ENCODE measurements around the gene PTAR1. TPM values are rescaled to one million over a fixed set of nuclear protein-coding genes. Genes with fewer than 3 reads are reported as not detected.

PTAR1 gene
- total and polyA plus RNA-seq, 10 of the 15 experiments (the other 5 are each of a cell fraction or from before 2014, with no cell fraction given): 4.9 to 27.6 (median 14.2) TPM

GRCh38 chr9:69805962-69806515 is 46.2 kb upstream of the PTAR1 start (continued):
- TF ChIP-seq SKIL (IDR thresholded peaks at IDR 0.05; ENCODE audit: low read depth, poor library complexity, severe bottlenecking): no peak
- TF ChIP-seq MYC (IDR thresholded peaks at IDR 0.05; ENCODE audit: insufficient read depth, insufficient read length, insufficient replicate concordance, low read length, severe bottlenecking): no peak
- no peak for TF ChIP-seq BACH1 (IDR thresholded peaks at IDR 0.05; ENCODE audit: borderline replicate concordance)
- no peak for TF ChIP-seq PAX8 (IDR thresholded peaks at IDR 0.05)
- no peak for TF ChIP-seq EP300 (IDR thresholded peaks at IDR 0.05; ENCODE audit: borderline replicate concordance in 1 of 2, control insufficient read depth in 1 of 2, low read depth in 2 of 2, low read length in 2 of 2)
- TF ChIP-seq ZNF24 (IDR thresholded peaks at IDR 0.05): no peak

- ChIA-PET POLR2A (no interaction called here), CTCF (no interaction called here), SMC1A (ENCODE audit: uncharacterized antibody, unreplicated experiment) (no interaction called here), RAD21 (ENCODE audit: unreplicated experiment) (no interaction called here)
- H3K36me3 ChIP-seq (ENCODE audit: control insufficient read depth in 2 of 2, insufficient read depth in 2 of 2, low read length in 1 of 2): no peaks in the 10 kb centered on the region
- no peak overlapping the region for H2AFZ ChIP-seq (ENCODE audit: control insufficient read depth, low read depth, low read length)
- no peak for FAIRE-seq
- BruUV-seq (replicated peaks): no TSS peak
- H3K27me3 ChIP-seq (replicated peaks in 1 of 2; ENCODE audit: control insufficient read depth in 2 of 2, insufficient read depth in 2 of 2, low read length in 1 of 2): 0 out of 4 replicates have a peak, but pooled peaks cover 0 to 3% of the 10 kb centered on the region in 2 experiments
- ATAC-seq: no peak
- H3K27ac ChIP-seq (ENCODE audit: control insufficient read depth, insufficient read depth): no peak overlapping the region
- no peak overlapping the region for H3K4me2 ChIP-seq (ENCODE audit: control insufficient read depth, insufficient read depth)
- no peak overlapping the region for H3K4me3 ChIP-seq
- intact Hi-C loops (cut with micrococcal nuclease; ENCODE audit: unreplicated experiment) (no loop called here), in situ Hi-C loops (cut with MboI) (no loop called here)
- H4K20me1 ChIP-seq (ENCODE audit: control insufficient read depth, insufficient read depth): no peaks in the 10 kb centered on the region
- no peaks in the 10 kb centered on the region for H3K4me1 ChIP-seq (ENCODE audit: control insufficient read depth, insufficient read depth, low read length)
- H3K79me2 ChIP-seq (ENCODE audit: control insufficient read depth, insufficient read depth, low read length): no peaks in the 10 kb centered on the region
- 28% methylated on average over 2 of the region's 2 CpGs for WGBS (ENCODE audit: insufficient coverage, insufficient replicate concordance, low lambda C conversion rate, missing lambda C conversion rate)
- DNase-seq (ENCODE audit: low read depth, low spot score): no peak
- no peaks in the 10 kb centered on the region for H3K9me3 ChIP-seq (replicated peaks; ENCODE audit: control insufficient read depth, insufficient read depth, low read length)
- H3K9ac ChIP-seq (ENCODE audit: control insufficient read depth, insufficient read depth, low read length): no peak overlapping the region
- TF ChIP-seq REST (IDR thresholded peaks at IDR 0.05; ENCODE audit: low read depth, low read length): no peak
- no peak for TF ChIP-seq SMC3 (IDR thresholded peaks at IDR 0.05; ENCODE audit: borderline replicate concordance, low read length)
- no peak for TF ChIP-seq DPF2 (IDR thresholded peaks at IDR 0.05)
- no peak for TF ChIP-seq BCLAF1 (IDR thresholded peaks at IDR 0.05)
- no peak for TF ChIP-seq EP300 (IDR thresholded peaks at IDR 0.05; ENCODE audit: borderline replicate concordance in 1 of 2, control insufficient read depth in 1 of 2, low read depth in 2 of 2, low read length in 2 of 2)
- no peak for TF ChIP-seq ZNF622 (IDR thresholded peaks at IDR 0.05)
- no peak for TF ChIP-seq POLR2AphosphoS5 (IDR thresholded peaks at IDR 0.05; ENCODE audit: low read length)
- TF ChIP-seq ESRRA (IDR thresholded peaks at IDR 0.05; ENCODE audit: low read length): no peak
- TF ChIP-seq BCL11A (IDR thresholded peaks at IDR 0.05; ENCODE audit: low read depth, low read length): no peak
Measured at GRCh38 chr9:69801989-69802388, 42.2 kb upstream of the PTAR1 start.
